Activated gamma-delta T cell treated with Interleukin-2 at 50 U/mL for 16 hours (primary cell): ENCODE data around the gene ACP1.

Experiments
- DNase-seq: peaks from one replicate; pipeline ENCODE4 v3.0.0-alpha.2; 2020

Gene ACP1

GRCh38 chr2:264493-265468 is at the start of gene ACP1:
ACP1 (plus strand) TSS chr2:264947; CDS start chr2:264965, 18 bp downstream.
- peak; percentile 93 for DNase-seq

GRCh38 chr2:216068-216467 is 48.7 kb upstream of the ACP1 start:
- no peak for DNase-seq

GRCh38 chr2:223451-223850 is 41.3 kb upstream of the ACP1 start:
- DNase-seq, result no peak

- no peak for DNase-seq
Measured at GRCh38 chr2:223971-224760, 40.6 kb upstream of the ACP1 start.

GRCh38 chr2:228115-228514 is 36.6 kb upstream of the ACP1 start:
- DNase-seq, result no peak

GRCh38 chr2:228518-229278 is 36.0 kb upstream of the ACP1 start:
- DNase-seq, result no peak

GRCh38 chr2:231521-232185 is 33.1 kb upstream of the ACP1 start:
- DNase-seq, result no peak

GRCh38 chr2:233030-233429 is 31.7 kb upstream of the ACP1 start:
- DNase-seq, result no peak

GRCh38 chr2:234421-234820 is 30.3 kb upstream of the ACP1 start:
- no peak for DNase-seq

- no peak for DNase-seq
Measured at GRCh38 chr2:236993-237539, 27.7 kb upstream of the ACP1 start.

GRCh38 chr2:237878-238277 is 26.9 kb upstream of the ACP1 start:
- DNase-seq, result no peak

- no peak for DNase-seq
Measured at GRCh38 chr2:238431-238830, 26.3 kb upstream of the ACP1 start.

- DNase-seq, result no peak
Measured at GRCh38 chr2:238869-239268, 25.9 kb upstream of the ACP1 start.

- no peak for DNase-seq
Measured at GRCh38 chr2:244547-244946, 20.2 kb upstream of the ACP1 start.

- peak; percentile 14 for DNase-seq
Measured at GRCh38 chr2:246489-247144, 18.1 kb upstream of the ACP1 start.

- DNase-seq, result no peak
Measured at GRCh38 chr2:248724-249123, 16.0 kb upstream of the ACP1 start.

- DNase-seq, result no peak
Measured at GRCh38 chr2:249538-250042, 15.2 kb upstream of the ACP1 start.

- DNase-seq, result no peak
Measured at GRCh38 chr2:252001-252602, 12.6 kb upstream of the ACP1 start.

- DNase-seq, result no peak
Measured at GRCh38 chr2:253202-253638, 11.5 kb upstream of the ACP1 start.

- DNase-seq, result no peak
Measured at GRCh38 chr2:254241-254640, 10.5 kb upstream of the ACP1 start.

- no peak for DNase-seq
Measured at GRCh38 chr2:255195-255594, 9.6 kb upstream of the ACP1 start.
